Gastrocnemius medialis (tissue), 4 donors: Measurements from ENCODE around the gene MAN1C1.

Experiments used
- CTCF ChIP-seq, 5 experiments: fragments of 450-650 bp in 3 of 5; fragments of 200-600 bp in 2 of 5; sonication (generic) in 2 of 5; IDR thresholded peaks in 4 of 5; conservative IDR thresholded peaks in 1 of 5; 1 replicate in 4 of 5; 2 replicates in 1 of 5; pipeline ENCODE4 v1.5.1; 2016 to 2019; ENCODE audit warnings: antibody characterized with exemption in 5 of 5, mild to moderate bottlenecking in 3 of 5, moderate library complexity in 3 of 5
- POLR2A ChIP-seq, 2 donors: fragments of 450-650 bp; IDR thresholded peaks; one replicate each; pipeline ENCODE4 v1.6.1; 2017; ENCODE audit warnings: antibody characterized with exemption in 2 of 2, mild to moderate bottlenecking in 2 of 2, moderate library complexity in 2 of 2

- no peak for TF ChIP-seq CTCF (IDR thresholded peaks at IDR 0.05 in 4 of 5, conservative IDR thresholded peaks at IDR 0.05 in 1 of 5)
- TF ChIP-seq POLR2A (IDR thresholded peaks at IDR 0.05), result no peak
These were observed 79.2 kb downstream of the MAN1C1 start for GRCh38 chr1:25695771-25696311.
